DMS79 treated with DMSO at 0.1 percent for 48 hours (cell line): Measurements from ENCODE around the gene PINK1.
"Not testable (repeated sequence)": the region's sequence is repeated elsewhere in the genome, so short reads cannot be mapped to it uniquely, and the experiment has no call there.

Experiments
- DNase-seq: peaks from one replicate; lab custom pipeline; 2025; lab: John Stamatoyannopoulos, UW

PINK1 gene

DNA sequence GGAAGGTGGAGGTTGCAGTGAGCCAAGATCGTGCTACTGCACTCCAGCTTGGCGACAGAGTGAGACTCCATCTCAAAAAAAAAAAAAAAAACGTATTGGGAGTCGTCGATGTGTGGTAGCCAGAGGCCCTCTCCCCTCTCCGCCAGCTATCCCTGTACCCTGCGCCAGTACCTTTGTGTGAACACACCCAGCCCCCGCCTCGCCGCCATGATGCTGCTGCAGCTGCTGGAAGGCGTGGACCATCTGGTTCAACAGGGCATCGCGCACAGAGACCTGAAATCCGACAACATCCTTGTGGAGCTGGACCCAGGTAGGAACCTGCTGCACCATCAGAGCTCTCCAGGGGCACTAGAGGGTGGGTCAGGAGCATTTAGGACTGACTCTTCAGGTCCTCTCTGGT is 12.2 kb downstream of the PINK1 start:
- no peak for DNase-seq

DNA sequence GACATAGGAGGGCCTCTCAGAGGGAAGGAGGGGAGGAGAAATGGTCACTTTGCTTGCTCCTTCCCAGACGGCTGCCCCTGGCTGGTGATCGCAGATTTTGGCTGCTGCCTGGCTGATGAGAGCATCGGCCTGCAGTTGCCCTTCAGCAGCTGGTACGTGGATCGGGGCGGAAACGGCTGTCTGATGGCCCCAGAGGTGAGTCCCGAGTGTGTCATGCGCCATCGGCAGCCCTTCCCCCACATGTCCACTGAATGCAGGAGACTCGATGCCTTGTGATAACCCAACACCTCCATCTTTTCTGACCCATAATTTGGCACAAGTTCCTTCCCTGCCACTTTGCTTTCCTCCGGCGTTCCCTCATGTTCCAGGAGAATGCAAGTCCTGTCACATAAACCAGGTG is 15.2 kb downstream of the PINK1 start:
- no peak for DNase-seq

DNA sequence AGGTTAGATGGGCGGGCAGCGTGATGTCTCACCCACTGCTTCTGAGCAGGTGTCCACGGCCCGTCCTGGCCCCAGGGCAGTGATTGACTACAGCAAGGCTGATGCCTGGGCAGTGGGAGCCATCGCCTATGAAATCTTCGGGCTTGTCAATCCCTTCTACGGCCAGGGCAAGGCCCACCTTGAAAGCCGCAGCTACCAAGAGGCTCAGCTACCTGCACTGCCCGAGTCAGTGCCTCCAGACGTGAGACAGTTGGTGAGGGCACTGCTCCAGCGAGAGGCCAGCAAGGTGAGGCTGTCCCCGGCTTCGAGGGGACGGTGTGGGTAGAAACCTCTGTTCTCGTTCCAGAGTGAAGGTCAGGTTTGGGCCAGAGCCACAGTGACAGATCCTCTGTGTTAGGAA is 15.7 kb downstream of the PINK1 start:
- no peak for DNase-seq

DNA sequence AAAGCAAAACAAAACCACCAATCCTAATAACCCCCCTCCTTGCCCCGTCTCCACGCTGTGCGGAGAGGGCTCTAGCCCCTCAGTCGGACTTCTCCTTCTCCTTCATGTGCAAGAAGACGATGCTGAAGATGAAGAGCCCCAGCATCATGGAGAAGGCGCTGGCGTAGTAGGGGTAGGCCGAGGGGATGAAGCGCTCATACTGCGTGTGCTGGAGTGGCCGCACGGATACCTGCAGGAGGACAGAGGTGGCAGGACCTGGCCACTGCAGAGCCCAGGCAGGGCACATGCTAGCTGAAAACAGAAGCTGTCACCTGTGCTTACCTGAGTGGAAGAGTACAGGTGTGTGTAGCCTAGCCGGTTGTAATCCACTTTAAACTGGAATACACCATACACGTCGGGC is 19.0 kb downstream of the PINK1 start:
- DNase-seq: no peak

DNA sequence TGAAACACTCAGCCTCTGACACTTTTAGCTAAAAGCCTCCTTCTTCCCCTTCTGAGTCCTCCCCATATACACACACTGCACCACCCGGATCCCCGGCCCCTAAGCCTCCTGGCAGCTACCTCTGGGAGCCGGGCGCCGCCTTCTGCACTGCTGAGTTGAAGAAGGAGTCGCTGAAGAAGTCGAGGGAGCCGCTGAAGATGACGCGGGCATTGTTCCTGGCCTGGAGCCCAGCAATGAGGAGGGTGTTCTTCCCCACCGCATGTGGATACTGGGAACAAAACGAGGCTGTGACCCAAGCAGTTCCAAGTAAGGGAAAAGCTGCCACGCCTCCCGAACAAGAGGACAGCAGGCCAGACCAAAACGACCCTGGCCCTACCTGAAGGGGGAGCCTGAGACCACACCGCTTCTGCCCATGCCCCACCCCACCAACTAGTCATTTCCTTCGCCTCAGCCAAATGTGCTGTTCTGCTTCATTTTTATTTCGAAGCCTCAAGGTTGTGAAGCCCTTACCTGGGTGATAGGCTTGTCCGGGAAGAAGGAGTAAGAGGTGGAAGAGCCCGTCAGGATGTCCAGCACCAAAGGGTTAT is 20.9 kb downstream of the PINK1 start:
- no peak for DNase-seq

DNA sequence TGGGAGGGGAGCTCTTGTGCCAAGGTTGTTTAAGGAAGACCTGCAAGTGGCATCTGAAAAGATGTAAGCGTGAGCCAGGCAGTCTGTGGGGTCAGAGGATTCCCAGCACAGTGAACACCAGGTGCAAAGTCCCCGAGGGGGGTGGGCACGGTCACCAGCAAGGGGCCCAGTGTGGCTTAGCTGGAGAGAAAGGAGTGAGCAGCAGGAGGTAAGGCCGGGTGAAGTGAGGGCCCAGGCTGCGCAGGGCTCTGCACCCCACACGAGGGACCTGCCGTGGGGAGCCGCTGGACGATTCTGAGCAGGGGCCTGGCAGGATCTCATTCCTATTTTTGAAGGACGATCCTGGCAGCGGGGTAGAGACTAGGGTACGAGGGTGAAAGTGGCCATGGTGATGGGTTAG is 23.8 kb downstream of the PINK1 start:
- DNase-seq: no peak

DNA sequence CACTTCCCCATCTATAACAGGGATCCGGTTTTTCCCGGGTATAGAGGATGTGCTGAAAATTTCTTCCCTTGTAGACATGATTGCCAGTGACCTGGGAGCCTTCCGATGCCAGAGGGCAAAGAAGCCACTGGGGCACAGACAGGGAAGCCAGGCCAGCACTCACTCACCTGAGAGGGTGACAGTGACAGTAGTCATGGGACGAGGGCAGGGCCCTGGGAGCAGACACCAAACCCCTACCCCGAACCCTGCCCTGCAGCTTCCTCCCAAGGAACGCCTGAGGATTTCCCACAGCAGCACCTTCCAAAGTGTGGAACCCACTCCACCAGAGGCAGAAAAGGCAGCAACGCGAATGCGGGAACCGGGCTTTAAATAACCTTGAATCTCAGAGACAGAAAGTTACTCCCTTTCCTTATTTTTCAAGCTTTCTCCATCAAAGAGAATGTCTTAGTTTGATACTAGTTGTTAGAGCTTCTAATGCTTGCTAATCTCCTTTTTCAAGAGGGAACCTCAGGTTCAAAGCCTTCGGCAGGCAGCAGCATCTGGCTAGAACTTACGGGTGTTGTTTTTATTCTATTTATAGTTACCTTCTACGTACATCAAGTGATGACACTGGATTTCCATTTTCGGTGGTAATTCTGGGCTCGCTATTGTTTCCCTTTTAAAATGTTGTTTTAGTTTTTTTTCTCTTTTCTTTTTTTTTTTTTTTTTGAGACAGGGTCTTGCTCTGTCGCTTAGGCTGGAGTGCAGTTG is 25.1 kb downstream of the PINK1 start:
- no peak for DNase-seq

DNA sequence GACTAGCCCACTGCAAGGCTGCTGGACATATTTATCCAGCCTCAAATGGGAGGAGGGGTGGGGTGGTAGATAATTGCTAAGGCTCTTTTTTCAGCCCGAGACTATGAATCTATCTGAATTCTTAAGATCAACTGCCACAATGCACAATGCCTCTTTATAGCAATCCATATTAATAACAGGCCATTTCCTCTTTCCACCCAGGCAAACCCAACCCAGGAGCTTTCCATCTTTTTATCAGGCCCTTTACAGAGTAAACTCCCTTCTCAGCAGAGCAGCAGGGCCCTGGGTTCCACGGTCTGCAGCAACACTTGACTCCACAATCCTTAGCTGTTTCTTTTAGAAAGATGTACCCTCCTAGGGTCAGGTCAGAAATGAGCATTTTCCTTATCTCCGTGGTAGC is 27.1 kb downstream of the PINK1 start:
- DNase-seq: no peak

DNA sequence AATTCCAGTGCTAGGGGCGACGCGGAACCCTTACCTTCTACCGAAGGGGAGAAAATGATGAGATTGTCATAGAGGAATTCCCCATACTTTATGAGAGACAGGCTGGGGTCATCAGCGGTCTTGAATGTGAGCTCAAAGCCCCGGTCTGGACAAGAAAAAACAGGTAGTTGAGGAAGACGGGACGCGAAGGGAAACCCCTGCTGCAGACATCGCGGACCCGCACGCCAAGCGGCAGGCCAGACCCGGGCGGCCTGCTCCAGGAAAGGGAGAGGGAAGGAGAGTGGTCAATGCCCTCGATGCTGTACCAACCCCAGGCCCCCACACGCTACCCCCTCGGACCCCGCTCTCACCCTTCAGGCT is 27.6 kb downstream of the PINK1 start:
- no peak for DNase-seq

DNA sequence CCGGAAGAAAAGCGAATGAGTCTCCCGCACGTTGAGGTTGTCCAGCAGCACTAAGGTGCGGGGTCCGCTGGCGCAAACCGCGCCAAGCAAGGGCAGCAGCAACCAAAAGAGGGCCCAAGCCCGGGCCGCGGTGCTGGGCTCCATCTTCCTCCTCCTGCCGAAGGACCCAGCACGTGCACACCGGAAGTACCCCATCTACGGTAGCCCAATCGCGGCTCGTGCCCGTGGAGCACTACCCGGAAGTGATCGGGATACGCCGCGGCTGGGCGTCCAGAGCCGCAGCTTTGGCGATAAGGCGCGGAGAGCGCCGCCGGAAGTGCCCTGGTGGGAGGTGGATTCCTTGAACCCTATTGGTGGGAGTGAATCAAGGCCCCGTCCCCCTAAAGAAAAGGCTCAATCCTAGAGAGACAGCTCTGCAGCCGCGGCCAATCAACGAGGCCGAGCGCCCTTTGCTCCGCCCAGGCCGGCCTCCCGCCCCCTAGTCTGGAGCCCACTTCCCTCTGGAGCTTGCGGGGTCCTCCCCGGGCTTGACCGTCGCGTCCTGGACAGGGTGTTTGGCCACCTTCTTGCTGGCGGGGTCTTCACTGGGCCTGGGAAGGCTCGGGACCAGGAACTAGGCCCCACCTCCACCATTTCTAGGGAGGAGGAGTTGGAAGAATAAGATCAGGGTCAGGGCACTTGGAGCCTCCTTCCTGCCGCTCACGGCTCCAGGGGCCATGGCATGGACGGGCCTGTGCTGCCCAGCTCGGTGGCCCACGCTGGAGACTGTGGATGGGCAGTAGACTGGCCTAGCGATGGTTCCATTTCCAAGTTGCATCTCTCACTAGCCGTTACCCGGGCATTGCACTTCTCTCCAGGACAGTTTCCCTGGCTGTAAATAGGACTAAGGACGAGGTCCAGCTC is 28.2 kb downstream of the PINK1 start, which contains the start of gene DDOST:
TSS of gene DDOST (minus strand) at position 163 of the 903 bp plus-strand sequence. CDS start at position 144, 19 bp downstream.
- peak; percentile 98 for DNase-seq

DNA sequence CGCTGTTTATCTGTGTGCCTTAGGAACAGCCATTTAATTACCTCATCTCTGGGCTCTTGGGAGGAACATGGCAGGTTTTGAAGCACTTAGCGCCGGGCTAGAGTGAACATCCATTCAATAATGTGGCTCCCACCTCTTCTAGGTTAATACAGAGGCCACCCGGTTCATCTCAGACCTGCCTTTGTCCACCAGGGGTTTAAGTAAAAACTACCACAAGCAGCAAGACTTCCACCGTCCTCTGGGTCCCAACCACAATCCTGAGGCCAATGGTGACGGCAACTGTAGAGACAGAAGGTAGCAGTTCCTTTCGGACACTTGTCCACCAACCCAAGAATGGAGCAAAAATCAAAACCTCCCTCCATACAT is 28.8 kb downstream of the PINK1 start:
- no peak for DNase-seq

DNA sequence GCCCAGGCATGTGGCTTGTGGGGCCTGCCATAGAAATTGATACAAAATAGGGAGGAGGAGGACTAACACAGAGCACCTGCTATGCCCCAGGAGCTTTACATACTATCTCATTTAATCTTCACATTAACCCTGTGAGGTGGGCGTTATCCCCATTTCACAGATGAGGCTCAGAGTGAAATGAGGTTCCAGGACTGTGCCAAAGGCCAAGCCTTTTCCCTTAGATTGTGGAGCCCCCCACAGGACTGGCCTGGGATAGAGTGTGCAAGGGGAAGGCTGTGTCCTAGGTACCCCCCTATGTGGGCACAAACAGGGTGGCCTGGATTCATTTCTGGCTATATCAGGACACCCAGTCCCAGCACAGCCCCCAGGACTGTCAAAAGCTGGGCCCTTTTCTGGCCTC is 30.1 kb downstream of the PINK1 start:
- DNase-seq: no peak

DNA sequence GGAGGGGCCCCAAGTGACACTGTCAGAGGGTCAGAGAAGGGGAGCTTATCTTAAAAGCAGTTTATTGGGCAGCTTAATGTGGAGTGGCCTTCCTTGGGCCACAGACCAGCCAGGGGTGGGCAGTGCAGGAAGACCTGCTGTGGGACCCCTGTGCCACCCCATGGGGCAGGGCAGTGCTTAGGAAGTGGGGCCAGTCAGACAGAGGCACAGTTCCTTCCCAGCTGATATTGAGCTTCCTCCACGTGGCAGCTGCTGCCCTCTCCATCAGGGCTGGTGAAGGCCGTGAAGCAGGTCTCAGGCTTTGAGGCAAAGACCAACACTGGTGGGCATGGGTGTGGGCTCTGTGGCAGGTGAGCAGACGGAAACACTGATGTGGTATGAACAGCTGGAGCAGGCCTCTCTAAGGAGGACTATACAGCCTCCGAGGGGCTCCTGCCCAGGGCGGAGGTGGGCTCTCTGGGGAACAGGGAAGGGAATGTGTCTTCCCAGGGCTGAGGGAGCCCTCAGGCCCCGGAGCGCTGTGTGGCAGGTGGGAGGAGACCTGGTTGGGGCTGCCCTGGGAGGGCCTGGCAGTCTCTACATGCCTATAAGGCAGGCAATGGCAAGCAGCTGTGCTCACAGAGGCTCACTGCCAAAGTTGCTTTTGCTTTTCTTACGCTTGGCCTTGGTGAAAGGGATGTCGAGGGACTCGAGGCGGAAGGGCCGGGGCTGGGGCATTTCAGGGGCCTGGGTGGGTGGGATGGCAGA is 30.9 kb downstream of the PINK1 start:
- no peak for DNase-seq

DNA sequence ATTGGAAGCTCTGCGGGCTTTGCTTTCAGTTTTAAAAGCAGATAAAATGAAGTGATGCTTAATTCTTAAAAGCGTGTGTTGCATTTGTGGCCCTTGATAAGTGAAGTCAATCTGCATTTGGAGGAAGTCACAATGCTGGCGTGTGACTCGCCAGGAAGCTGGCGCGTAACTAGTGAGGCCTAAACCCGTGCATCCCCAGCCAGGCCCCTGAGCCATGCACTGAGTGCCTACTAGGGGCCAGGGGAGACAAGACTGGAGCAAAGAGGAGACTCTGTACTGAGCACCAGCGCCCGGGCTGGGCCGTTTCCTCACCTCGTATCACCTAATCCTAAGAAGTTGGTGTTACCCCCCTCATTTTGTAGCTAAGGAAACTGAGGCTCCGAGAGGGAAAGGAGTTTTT is 32.5 kb downstream of the PINK1 start:
- no peak for DNase-seq

DNA sequence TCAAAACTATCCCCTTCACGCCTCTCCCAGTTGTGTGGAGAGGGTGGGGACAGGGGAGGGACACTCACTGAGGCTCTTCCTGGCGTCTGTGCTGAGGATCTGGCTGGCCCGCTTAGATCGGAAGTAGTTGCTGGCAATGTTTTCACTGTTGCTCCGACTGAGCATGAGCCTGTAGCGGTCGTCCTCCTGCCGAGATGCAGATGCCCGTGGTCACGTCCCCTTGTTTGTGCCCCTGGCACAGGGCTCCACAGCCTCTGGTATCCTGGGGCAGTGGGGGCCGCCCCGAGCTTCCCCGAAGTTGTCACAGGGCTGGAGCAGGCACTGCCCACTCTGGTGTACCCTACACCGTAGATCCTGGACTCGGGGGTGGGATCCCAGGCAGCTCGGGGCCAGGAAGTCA is 32.9 kb downstream of the PINK1 start:
- DNase-seq: no peak

DNA sequence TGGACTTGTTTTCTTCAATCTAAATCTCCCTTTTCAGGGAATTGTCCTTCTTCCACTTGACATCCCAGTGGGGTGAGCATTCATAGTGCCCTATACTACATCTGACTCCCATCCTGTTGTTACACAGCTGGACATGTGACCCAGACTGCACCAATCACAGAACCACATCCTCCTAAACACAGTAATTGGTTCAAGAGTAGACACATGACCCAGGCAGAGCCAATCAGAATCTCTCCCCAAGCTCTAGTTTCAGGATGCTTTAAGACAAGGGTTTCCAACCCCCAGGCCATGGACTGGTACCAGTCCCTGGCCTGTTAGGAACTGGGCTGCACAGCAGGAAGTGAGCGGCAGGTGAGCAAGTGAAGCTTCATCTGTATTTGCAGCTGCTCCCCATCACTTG is 33.5 kb downstream of the PINK1 start:
- no peak for DNase-seq

DNA sequence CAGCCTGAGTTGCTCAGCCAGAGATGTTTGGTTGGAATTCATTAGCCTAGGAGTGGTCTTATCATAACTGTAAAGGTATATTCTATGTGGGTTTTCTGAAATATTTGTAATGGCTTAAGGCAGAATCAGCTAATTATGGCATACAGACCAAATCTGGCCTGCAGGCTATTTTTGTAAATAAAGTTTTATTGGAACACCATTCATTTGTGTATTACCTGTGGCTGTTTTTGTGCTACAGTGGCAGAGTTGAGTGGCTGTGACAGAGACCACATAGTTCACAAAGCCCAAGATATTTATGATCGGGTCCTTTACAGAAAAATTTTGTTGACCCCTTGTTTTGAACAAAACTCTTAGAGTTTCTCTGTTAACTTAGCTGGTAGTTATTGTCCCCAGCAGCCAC is 35.3 kb downstream of the PINK1 start:
- no peak for DNase-seq

DNA sequence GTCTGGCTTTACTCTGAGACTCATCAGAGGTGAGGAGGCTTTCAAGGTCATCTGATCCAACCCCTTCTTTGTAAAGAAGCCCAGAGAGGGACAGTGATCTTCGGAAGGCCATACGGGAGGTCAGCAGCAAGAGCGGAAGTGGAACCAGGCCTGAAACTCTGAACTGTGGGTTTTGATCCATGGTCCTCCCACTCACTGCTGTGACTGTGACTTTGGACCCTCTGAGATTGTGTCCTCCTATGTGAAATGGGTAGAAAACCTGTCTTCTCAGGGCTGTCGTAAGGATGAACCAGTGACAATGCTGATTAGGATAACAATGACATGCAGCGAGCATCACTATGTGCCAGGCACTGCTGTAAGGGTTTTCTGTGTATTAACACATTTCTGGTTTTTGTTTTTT is 37.7 kb downstream of the PINK1 start:
- no peak for DNase-seq

DNA sequence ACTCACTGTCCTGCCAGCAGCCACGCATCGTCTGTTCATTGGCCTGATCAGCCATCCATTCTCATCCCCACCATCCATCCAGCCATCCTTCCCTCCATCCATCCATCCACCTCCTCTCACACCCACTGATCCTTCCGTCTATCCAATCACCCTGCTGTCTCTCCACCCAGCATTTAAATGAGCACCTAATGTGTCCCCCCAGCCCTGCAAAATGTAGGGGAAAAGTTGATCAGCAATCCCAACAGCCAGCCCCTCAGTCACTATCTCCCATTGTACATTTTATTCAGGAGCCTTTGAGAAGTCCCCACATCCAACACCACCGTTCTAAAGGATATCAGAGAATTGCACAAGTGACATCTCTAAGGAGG is 39.0 kb downstream of the PINK1 start:
- no peak for DNase-seq

DNA sequence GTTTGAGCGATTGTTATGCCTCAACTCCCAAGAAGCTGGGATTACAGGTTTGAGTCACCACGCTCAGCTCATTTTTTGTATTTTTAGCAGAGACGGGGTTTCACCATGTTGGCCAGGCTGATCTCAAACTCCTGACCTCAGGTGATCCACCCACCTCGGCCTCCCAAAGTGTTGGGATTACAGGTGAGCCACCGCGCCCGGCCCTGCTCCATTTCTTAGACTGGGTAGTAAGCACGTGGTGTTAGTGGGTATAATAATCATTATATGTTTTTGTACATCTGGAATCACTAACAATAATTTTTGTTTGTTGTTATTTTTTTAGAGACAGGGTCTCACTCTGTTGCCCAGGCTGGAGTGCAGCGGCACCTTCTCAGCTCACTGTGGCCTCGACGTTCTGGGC is 40.4 kb downstream of the PINK1 start:
- not testable (repeated sequence) for DNase-seq

DNA sequence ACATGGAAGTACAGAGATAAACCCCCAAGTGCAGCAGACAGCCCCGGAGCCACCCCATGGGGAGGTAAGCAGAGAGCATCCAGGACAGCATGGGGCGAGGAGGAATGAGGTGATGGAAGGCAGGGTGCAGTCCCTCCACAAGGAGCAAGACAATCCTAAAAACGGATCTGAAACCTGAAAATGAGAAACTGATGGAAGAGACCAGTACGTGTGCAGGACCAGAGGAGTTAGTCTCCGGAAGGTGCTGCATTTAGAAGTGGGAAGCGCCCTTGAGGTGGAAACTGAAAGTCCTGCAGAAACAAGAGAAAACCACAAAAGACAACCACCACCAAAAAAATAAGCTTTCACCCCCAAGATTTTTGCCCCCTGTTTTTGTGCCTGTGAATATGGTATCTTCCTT is 45.3 kb downstream of the PINK1 start:
- no peak for DNase-seq

DNA sequence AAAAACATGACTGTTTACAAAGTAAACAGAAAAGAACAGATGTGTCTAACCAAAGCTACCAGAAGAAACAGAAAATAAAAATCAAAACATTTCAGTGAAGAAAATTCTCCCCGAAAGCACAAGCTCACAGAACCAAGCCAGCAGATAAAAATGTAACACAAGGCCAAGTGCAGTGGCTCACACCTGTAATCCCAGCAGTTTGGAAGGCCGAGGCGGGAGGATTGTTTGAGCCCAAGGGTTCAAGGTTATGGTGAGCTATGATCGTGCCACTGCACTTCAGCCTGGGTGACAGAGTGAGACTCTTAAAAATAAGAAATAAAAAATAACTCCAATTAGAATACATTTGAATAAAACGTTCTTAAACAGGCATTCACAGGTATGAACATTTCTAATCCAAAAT is 47.0 kb downstream of the PINK1 start:
- DNase-seq: no peak

DNA sequence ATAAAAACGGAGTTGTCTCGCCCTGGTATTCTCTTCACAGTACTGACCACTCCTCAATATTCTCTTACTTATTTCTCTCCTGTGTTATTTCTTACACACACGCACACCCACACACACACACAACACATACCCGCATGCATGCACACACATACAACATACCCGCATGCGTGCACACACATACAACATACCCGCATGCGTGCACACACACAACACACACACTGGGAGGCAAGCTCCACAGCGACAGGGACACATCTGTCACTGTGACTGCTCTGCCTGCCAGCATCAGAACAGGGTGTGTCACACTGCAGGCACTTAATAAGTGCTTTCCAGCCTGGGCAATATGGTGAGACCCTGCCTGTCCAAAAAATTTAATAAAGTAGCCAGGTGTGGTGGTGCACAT is 48.7 kb downstream of the PINK1 start:
- no peak for DNase-seq
